Epithelial cell of esophagus (primary cell): ENCODE measurements around the gene SSH2.

Experiments used
- DNase-seq: peaks from one replicate; pipeline ENCODE4 v3.0.0; 2010; ENCODE audit warnings: low read depth
- H3K4me3 ChIP-seq: 2 replicates; pipeline ENCODE4 v1.5.1; 2011; ENCODE audit warnings: mild to moderate bottlenecking, low read length, control low read depth
- TF ChIP-seq, protein P1 (sequence below): IDR thresholded peaks from 2 replicates; pipeline ENCODE4 v1.5.1; 2011; ENCODE audit warnings: low read depth, mild to moderate bottlenecking, low read length, control low read depth, inconsistent platforms; ENCODE audit not compliant: insufficient read depth; ENCODE audit errors: missing control alignments

The SSH2 gene

DNA sequence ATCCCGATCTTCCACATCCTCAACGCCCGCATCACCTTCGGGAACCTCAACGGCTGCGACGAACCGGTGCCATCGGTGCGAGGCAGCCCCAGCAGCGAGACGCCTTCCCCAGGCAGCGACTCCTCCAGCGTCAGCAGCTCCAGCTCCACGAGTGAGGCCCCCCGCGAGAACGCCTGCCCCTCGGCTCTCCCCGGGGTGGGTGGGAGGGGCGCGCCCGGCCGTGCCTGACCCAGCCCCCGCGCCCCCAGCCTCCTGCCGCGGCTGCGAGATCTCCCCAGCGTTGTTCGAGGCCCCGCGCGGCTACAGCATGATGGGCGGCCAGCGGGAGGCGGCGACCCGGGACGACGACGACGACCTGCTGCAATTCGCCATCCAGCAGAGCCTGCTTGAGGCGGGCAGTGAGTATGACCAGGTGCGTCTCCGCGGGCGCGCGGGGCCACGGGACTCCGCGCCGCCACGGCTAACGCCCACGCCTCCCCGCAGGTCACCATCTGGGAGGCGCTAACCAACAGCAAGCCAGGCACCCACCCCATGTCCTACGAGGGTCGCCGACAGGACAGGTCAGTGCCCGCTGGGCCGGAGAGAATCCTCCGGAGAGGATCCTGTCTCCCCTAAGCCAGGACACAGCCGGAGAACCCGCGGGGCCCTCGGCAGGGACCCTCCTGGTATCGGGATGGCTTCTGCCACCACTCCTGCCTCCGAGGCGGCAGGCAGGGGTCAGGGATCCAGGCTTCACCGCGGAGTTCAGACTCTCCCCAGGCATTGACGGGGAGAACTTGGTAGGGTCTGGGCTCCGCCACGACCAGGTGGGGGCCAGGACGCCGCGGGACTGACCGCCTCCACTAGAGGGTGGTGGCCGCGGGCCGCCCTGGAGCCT, 317.4 kb downstream of the SSH2 start:
- TF ChIP-seq, protein P1, sequence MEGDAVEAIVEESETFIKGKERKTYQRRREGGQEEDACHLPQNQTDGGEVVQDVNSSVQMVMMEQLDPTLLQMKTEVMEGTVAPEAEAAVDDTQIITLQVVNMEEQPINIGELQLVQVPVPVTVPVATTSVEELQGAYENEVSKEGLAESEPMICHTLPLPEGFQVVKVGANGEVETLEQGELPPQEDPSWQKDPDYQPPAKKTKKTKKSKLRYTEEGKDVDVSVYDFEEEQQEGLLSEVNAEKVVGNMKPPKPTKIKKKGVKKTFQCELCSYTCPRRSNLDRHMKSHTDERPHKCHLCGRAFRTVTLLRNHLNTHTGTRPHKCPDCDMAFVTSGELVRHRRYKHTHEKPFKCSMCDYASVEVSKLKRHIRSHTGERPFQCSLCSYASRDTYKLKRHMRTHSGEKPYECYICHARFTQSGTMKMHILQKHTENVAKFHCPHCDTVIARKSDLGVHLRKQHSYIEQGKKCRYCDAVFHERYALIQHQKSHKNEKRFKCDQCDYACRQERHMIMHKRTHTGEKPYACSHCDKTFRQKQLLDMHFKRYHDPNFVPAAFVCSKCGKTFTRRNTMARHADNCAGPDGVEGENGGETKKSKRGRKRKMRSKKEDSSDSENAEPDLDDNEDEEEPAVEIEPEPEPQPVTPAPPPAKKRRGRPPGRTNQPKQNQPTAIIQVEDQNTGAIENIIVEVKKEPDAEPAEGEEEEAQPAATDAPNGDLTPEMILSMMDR: no peak
- DNase-seq: no peak
- H3K4me3 ChIP-seq: no peak overlapping the region

- TF ChIP-seq, protein P1: no peak
- no peak overlapping the region for H3K4me3 ChIP-seq
- no peak for DNase-seq
These were observed 318.0 kb downstream of the SSH2 start for GRCh38 chr17:29612094-29612403.

GRCh38 chr17:29611351-29612093, 318.5 kb downstream of the SSH2 start:
- no peak for DNase-seq
- H3K4me3 ChIP-seq: no peak overlapping the region
- TF ChIP-seq, protein P1: no peak

- no peak for DNase-seq
- no peak overlapping the region for H3K4me3 ChIP-seq
- TF ChIP-seq, protein P1: no peak
These were observed 319.6 kb downstream of the SSH2 start for GRCh38 chr17:29610395-29610794.

- no peak overlapping the region for H3K4me3 ChIP-seq
- TF ChIP-seq, protein P1: no peak
- DNase-seq: no peak
These were observed 321.0 kb downstream of the SSH2 start for GRCh38 chr17:29608986-29609385.

- DNase-seq: no peak
- no peak overlapping the region for H3K4me3 ChIP-seq
- TF ChIP-seq, protein P1: no peak
These were observed 322.4 kb downstream of the SSH2 start for GRCh38 chr17:29607557-29608195.
